GM12878 (cell line): ENCODE results near the gene HSPA4. TPM values are rescaled to one million over a fixed set of nuclear protein-coding genes. Genes with fewer than 3 reads are reported as not detected.

ENCODE experiments used
- ATAC-seq: fragments of 200-7000 bp; cut with Tn5 transposase; 3 replicates; pipeline ENCODE4 v1.9.1; 2020; ENCODE audit warnings: mild to moderate bottlenecking, moderate library complexity
- BruUV-seq: library from RNA; stranded (reverse); fragments of 400-500 nt; replicated peaks from 2 replicates; lab custom pipeline; 2021; lab: Mats Ljungman, UMichigan
- CTCF ChIA-PET: fragments of 300-600 bp; sonication (Branson Sonifier 250); formaldehyde crosslinking; extraction: SDS; loops from one replicate; lab custom pipeline; 2021; ENCODE audit warnings: inconsistent platforms; lab: Yijun Ruan, JAX
- POLR2A ChIA-PET: fragments of 350-600 bp; formaldehyde crosslinking; extraction: SDS; loops from one replicate; lab custom pipeline; 2021; ENCODE audit warnings: inconsistent platforms; lab: Charles Lee
- RAD21 ChIA-PET: fragments of 300-600 bp; sonication (Branson Sonifier 250); formaldehyde crosslinking; loops from one replicate; lab custom pipeline; 2023; ENCODE audit warnings: antibody characterized with exemption; ENCODE audit not compliant: unreplicated experiment; lab: Charles Lee
- SMC1A ChIA-PET: fragments of 300-600 bp; sonication (Branson Sonifier 250); formaldehyde crosslinking; loops from one replicate; lab custom pipeline; 2023; ENCODE audit not compliant: unreplicated experiment, uncharacterized antibody; lab: Charles Lee
- DNase-seq: peaks from one replicate; pipeline ENCODE4 v3.0.0-alpha.2; 2011; ENCODE audit warnings: low read depth, low spot score
- FAIRE-seq: peaks from 3 replicates; lab custom pipeline; 2011; peaks lifted over from hg19 to GRCh38; lab: Jason Lieb, UNC
- H2AFZ ChIP-seq: 2 replicates; pipeline ENCODE4 v1.6.0; 2011; ENCODE audit warnings: low read depth, low read length, control low read depth; ENCODE audit not compliant: control insufficient read depth
- H3K27ac ChIP-seq: 2 replicates; pipeline ENCODE4 v1.5.1; 2011; ENCODE audit warnings: control low read depth; ENCODE audit not compliant: control insufficient read depth, insufficient read depth
- H3K27me3 ChIP-seq, 2 experiments: replicated peaks in 1 of 2; 2 replicates each; pipeline versions ENCODE4 v1.6.0 to v1.6.1; 2011; ENCODE audit warnings: low read length in 1 of 2; ENCODE audit not compliant: control insufficient read depth in 2 of 2, insufficient read depth in 2 of 2
- H3K36me3 ChIP-seq, 2 experiments: 2 replicates each; pipeline ENCODE4 v1.5.1; 2011; ENCODE audit warnings: low read length in 1 of 2; ENCODE audit not compliant: control insufficient read depth in 2 of 2, insufficient read depth in 2 of 2
- H3K4me1 ChIP-seq: 2 replicates; pipeline ENCODE4 v1.6.1; 2011; ENCODE audit warnings: mild to moderate bottlenecking, low read length, moderate library complexity, mixed read lengths; ENCODE audit not compliant: control insufficient read depth, insufficient read depth
- H3K4me2 ChIP-seq: 2 replicates; pipeline ENCODE4 v1.6.0; 2011; ENCODE audit warnings: control low read depth; ENCODE audit not compliant: control insufficient read depth, insufficient read depth
- H3K4me3 ChIP-seq: fragments of 200-600 bp; sonication (generic); 2 replicates; pipeline ENCODE4 v1.5.1; 2016
- H3K79me2 ChIP-seq: 2 replicates; pipeline ENCODE4 v1.6.0; 2011; ENCODE audit warnings: low read length; ENCODE audit not compliant: control insufficient read depth, insufficient read depth
- H3K9ac ChIP-seq: 2 replicates; pipeline ENCODE4 v1.8.0; 2011; ENCODE audit warnings: low read length, control low read depth, mixed read lengths; ENCODE audit not compliant: control insufficient read depth, insufficient read depth
- H3K9me3 ChIP-seq: replicated peaks from 3 replicates; pipeline ENCODE4 v1.5.1; 2011; ENCODE audit warnings: mild to moderate bottlenecking, low read length; ENCODE audit not compliant: control insufficient read depth, insufficient read depth
- H4K20me1 ChIP-seq: 2 replicates; pipeline ENCODE4 v1.6.0; 2011; ENCODE audit not compliant: control insufficient read depth, insufficient read depth
- CBFB ChIP-seq: IDR thresholded peaks from 2 replicates; pipeline ENCODE4 v1.6.1; 2016; ENCODE audit warnings: antibody characterized with exemption, low read depth
- CEBPB ChIP-seq, 2 experiments: fragments of 150-350 bp in 1 of 2; IDR thresholded peaks; 2 replicates each; pipeline ENCODE4 v1.6.1; 2012 to 2014; ENCODE audit warnings: low read depth in 2 of 2, low read length in 2 of 2, borderline replicate concordance in 1 of 2, inconsistent platforms in 1 of 2
- EZH2 ChIP-seq: IDR thresholded peaks from 2 replicates; pipeline ENCODE4 v1.6.1; 2012; ENCODE audit warnings: low read depth, mild to moderate bottlenecking, control low read depth, inconsistent platforms, low read length, borderline replicate concordance; ENCODE audit not compliant: control insufficient read depth
- IRF4 ChIP-seq: IDR thresholded peaks from 2 replicates; pipeline ENCODE4 v1.6.1; 2011; ENCODE audit warnings: low read depth, low read length
- MTA3 ChIP-seq: IDR thresholded peaks from 2 replicates; pipeline ENCODE4 v1.6.1; 2012; ENCODE audit warnings: low read length, inconsistent platforms, borderline replicate concordance
- ZSCAN29 ChIP-seq: fragments of 450-650 bp; IDR thresholded peaks from 2 replicates; pipeline ENCODE4 v1.6.1; 2017; ENCODE audit warnings: mild to moderate bottlenecking, moderate library complexity
- WGBS: methylation state at CpG from one replicate; pipeline ENCODE4 v1.1.6; 2016; ENCODE audit warnings: low lambda C conversion rate; ENCODE audit not compliant: insufficient replicate concordance, insufficient coverage; ENCODE audit errors: missing lambda C conversion rate; 5-methylcytosine and 5-hydroxymethylcytosine counted together
- in situ Hi-C: fragments of 300-500 bp; cut with MboI; formaldehyde crosslinking; loops from 9 replicates; pipeline ENCODE4 v1.14.3; 2018; ENCODE audit warnings: mixed read lengths
- intact Hi-C: fragments of 100-400 bp; cut with micrococcal nuclease; formaldehyde crosslinking; loops from one replicate; pipeline ENCODE4 v1.14.2; 2022; ENCODE audit not compliant: unreplicated experiment
- polyA plus RNA-seq, 11 experiments: library from polyadenylated mRNA; depleted of rRNA in 4 of 11; unstranded in 6 of 11; stranded (reverse) in 5 of 11; fragments of >200 nt; fragmentation: Nextera tagmentation in 4 of 11; fragmentation: Illumina TruSeq in 1 of 11; extraction: Ambion mirVana in 4 of 11; extraction: Trizol in 1 of 11; gene quantifications; 1 replicate in 1 of 11; 2 replicates in 10 of 11; pipeline versions ENCODE4 v1.2.1 to v1.2.3, GENCODE V29; 2011 to 2016; ENCODE audit warnings: inconsistent platforms in 2 of 11, missing spikeins in 2 of 11, low read depth in 1 of 11
- total RNA-seq, 4 experiments: library from RNA; depleted of rRNA in 3 of 4; stranded (reverse); fragments of >200 nt in 3 of 4; fragmentation: Illumina TruSeq in 1 of 4; extraction: Trizol in 1 of 4; gene quantifications; 2 replicates each; pipeline versions ENCODE4 v1.2.1 to v1.2.3, GENCODE V29; 2013 to 2021
- TF ChIP-seq, protein P1 (sequence below): IDR thresholded peaks from 2 replicates; pipeline ENCODE4 v1.6.1; 2011; ENCODE audit warnings: borderline replicate concordance, low read depth, mild to moderate bottlenecking, moderate library complexity, low read length; ENCODE audit not compliant: insufficient read depth, poor library complexity, severe bottlenecking
- TF ChIP-seq, protein P2 (sequence below): IDR thresholded peaks from 2 replicates; pipeline ENCODE4 v1.6.1; 2012; ENCODE audit warnings: low read length, inconsistent platforms

HSPA4 gene
- total and polyA plus RNA-seq, 10 of the 15 experiments (the other 5 are each of a cell fraction or from before 2014, with no cell fraction given) = 61.6 to 234 (median 116) TPM

DNA sequence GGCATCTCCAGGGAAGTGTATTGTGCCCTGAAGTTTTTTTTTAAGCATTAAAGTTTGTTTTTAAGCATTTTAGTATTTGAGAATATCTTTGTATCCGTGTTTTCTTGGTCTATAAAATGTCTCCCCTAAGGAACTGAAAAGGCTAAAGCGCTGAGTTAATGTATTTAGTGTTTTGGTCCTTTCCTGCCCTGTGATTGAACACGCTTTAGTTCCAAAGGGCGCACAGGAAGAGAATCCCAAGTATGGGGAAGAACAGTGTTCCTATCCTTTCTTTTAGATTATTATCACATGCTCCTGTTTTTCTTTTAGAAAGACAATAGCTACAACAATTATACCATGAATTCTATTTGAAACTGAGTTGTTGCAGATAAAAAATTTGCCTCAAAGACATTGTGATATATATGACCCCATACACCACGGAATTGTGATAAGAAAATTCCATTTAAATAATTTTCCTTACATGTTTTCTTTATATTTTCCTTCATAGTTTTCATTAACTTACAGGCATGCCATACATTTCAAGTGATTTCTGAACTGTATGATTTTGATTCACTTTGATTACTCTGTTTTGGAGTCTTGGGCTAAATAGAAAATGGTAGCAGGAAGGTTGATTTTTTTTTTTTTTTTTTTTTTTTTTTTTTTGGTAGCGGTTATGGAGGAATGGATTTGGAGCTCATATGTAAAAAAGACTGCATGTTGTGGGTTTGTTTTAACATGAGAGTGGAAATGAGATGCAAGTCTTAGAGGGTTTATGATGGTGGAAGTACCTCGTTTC is 3.1 kb downstream of the HSPA4 start:
- no peak overlapping the region for H3K9ac ChIP-seq
- H3K4me1 ChIP-seq = peaks cover 5% of the 10 kb centered on the region
- BruUV-seq = TSS peak; percentile 45
- H3K36me3 ChIP-seq = 0 out of 4 replicates have a peak, but pooled peaks cover 0 to 4% of the 10 kb centered on the region in 2 experiments
- FAIRE-seq (no peak), DNase-seq (no peak), ATAC-seq (no peak)
- in situ Hi-C loops (no loop called here), intact Hi-C loops (loop anchor here (5.0 kb wide), 1 partner anchor 93 kb away; the partner anchor contains the start of gene AFF4)
- no peaks in the 10 kb centered on the region for H3K9me3 ChIP-seq
- RAD21 ChIA-PET = interaction anchor here (0.6 kb wide), 2 partner anchors 91 to 129 kb away, joined by 3 to 6 read pairs; no protein-coding TSS in a partner anchor
- SMC1A ChIA-PET = interaction anchor here (1.0 kb wide), 2 partner anchors 22 to 50 kb away, joined by 5 read pairs; no protein-coding TSS in a partner anchor
- peaks cover 89% of the 10 kb centered on the region for H3K79me2 ChIP-seq
- no peak overlapping the region for H3K27ac ChIP-seq
- TF ChIP-seq, protein P1, sequence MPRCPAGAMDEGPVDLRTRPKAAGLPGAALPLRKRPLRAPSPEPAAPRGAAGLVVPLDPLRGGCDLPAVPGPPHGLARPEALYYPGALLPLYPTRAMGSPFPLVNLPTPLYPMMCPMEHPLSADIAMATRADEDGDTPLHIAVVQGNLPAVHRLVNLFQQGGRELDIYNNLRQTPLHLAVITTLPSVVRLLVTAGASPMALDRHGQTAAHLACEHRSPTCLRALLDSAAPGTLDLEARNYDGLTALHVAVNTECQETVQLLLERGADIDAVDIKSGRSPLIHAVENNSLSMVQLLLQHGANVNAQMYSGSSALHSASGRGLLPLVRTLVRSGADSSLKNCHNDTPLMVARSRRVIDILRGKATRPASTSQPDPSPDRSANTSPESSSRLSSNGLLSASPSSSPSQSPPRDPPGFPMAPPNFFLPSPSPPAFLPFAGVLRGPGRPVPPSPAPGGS = no peak
- no peak for TF ChIP-seq EZH2
- TF ChIP-seq ZSCAN29 = no peak
- TF ChIP-seq, protein P2, sequence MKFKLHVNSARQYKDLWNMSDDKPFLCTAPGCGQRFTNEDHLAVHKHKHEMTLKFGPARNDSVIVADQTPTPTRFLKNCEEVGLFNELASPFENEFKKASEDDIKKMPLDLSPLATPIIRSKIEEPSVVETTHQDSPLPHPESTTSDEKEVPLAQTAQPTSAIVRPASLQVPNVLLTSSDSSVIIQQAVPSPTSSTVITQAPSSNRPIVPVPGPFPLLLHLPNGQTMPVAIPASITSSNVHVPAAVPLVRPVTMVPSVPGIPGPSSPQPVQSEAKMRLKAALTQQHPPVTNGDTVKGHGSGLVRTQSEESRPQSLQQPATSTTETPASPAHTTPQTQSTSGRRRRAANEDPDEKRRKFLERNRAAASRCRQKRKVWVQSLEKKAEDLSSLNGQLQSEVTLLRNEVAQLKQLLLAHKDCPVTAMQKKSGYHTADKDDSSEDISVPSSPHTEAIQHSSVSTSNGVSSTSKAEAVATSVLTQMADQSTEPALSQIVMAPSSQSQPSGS = no peak
- TF ChIP-seq MTA3 = no peak
- no peak for TF ChIP-seq CEBPB (IDR thresholded peaks at IDR 0.05; ENCODE audit: borderline replicate concordance in 1 of 2, low read depth in 2 of 2, low read length in 2 of 2)
- no peak for TF ChIP-seq CBFB
- TF ChIP-seq IRF4 = no peak
- CTCF ChIA-PET = no interaction called here
- WGBS = 80% methylated on average over 6 of the region's 7 CpGs
- POLR2A ChIA-PET = interaction anchor here (0.6 kb wide), 3 partner anchors 227 to 676 kb away, joined by 5 to 6 read pairs (median 6); no protein-coding TSS in a partner anchor
- H3K4me3 ChIP-seq = peak overlapping the region; percentile 19; the same call in 1 of the 2 replicates
- no peaks in the 10 kb centered on the region for H3K27me3 ChIP-seq
- no peaks in the 10 kb centered on the region for H4K20me1 ChIP-seq
- no peak overlapping the region for H2AFZ ChIP-seq
- H3K4me2 ChIP-seq = peak overlapping the region; percentile 39
